OCI-LY3 (cell line): Measurements from ENCODE around the gene EFCAB5.

Experiments used
- EZH2phosphoT487 ChIP-seq: fragments of 200-600 bp; shearing (Covaris generic); IDR thresholded peaks from 2 replicates; pipeline ENCODE4 v1.6.1; 2018; ENCODE audit warnings: antibody characterized with exemption, mixed run types, low read depth
- TF ChIP-seq, protein P1 (sequence below): fragments of 200-600, 300-600 bp; sonication (generic); IDR thresholded peaks from 2 replicates; pipeline ENCODE4 v1.5.1; 2014; ENCODE audit warnings: antibody characterized with exemption, low read length, low read depth

DNA sequence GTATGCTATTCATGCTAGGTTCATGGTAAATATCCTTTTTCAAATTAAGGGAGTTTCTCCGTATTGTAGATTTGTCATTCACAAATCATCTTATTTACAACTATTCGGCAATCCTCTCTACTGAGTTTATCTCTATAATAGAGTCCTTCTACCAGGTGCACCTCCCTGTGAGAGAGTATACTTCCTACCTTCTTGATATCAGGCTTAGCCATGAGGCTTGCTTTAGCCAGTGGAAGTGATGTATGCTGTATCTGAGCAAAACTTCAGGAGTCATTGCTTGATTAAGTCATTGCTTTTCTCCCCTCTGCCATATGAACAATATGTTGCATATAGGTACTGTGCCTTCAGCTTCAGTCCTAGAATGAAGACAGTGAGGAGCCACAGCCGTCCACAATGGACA is 195.7 kb downstream of the EFCAB5 start:
- TF ChIP-seq EZH2phosphoT487: no peak
- TF ChIP-seq, protein P1, sequence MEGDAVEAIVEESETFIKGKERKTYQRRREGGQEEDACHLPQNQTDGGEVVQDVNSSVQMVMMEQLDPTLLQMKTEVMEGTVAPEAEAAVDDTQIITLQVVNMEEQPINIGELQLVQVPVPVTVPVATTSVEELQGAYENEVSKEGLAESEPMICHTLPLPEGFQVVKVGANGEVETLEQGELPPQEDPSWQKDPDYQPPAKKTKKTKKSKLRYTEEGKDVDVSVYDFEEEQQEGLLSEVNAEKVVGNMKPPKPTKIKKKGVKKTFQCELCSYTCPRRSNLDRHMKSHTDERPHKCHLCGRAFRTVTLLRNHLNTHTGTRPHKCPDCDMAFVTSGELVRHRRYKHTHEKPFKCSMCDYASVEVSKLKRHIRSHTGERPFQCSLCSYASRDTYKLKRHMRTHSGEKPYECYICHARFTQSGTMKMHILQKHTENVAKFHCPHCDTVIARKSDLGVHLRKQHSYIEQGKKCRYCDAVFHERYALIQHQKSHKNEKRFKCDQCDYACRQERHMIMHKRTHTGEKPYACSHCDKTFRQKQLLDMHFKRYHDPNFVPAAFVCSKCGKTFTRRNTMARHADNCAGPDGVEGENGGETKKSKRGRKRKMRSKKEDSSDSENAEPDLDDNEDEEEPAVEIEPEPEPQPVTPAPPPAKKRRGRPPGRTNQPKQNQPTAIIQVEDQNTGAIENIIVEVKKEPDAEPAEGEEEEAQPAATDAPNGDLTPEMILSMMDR: no peak
